Measurements from ENCODE around the gene IL1RAPL2.

DNA sequence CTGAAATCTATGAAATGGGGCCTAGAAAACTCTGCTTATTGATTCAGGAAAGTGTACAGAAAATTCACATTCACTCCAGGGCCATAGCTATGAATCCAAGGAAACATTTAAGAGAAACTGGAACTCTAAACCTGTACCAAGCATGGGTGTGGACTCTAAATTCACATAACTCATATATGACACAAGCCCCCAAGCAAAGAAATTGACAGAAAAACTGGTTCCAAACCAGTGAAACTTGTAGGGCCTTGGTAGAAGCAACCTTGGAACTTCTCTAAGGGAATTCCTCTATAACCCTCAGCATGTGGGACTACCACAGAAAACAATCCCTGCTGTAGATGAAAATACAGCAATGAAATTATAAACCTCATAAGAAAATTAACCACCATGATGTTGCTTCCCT is 1149.7 kb downstream of the IL1RAPL2 start:
- TF ChIP-seq, protein P1, sequence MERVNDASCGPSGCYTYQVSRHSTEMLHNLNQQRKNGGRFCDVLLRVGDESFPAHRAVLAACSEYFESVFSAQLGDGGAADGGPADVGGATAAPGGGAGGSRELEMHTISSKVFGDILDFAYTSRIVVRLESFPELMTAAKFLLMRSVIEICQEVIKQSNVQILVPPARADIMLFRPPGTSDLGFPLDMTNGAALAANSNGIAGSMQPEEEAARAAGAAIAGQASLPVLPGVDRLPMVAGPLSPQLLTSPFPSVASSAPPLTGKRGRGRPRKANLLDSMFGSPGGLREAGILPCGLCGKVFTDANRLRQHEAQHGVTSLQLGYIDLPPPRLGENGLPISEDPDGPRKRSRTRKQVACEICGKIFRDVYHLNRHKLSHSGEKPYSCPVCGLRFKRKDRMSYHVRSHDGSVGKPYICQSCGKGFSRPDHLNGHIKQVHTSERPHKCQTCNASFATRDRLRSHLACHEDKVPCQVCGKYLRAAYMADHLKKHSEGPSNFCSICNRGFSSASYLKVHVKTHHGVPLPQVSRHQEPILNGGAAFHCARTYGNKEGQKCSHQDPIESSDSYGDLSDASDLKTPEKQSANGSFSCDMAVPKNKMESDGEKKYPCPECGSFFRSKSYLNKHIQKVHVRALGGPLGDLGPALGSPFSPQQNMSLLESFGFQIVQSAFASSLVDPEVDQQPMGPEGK (CRISPR knock-in tag; IDR thresholded peaks at IDR 0.05; ENCODE audit: borderline replicate concordance): no peak
- TF ChIP-seq SNAI2 (CRISPR knock-in tag; IDR thresholded peaks at IDR 0.05) (no peak), ZNF70 (CRISPR knock-in tag; IDR thresholded peaks at IDR 0.05) (no peak), ZNF565 (CRISPR knock-in tag; conservative IDR thresholded peaks at IDR 0.05; ENCODE audit: low read depth) (no peak), TOX (CRISPR knock-in tag; IDR thresholded peaks at IDR 0.05; ENCODE audit: borderline replicate concordance) (no peak), PPARA (CRISPR knock-in tag; IDR thresholded peaks at IDR 0.05; ENCODE audit: borderline replicate concordance) (no peak), RARB (CRISPR knock-in tag; IDR thresholded peaks at IDR 0.05) (no peak), ARNTL (CRISPR knock-in tag; IDR thresholded peaks at IDR 0.05; ENCODE audit: borderline replicate concordance, low read depth) (no peak), ZNF8 (CRISPR knock-in tag; IDR thresholded peaks at IDR 0.05) (no peak)
- TF ChIP-seq, protein P2, sequence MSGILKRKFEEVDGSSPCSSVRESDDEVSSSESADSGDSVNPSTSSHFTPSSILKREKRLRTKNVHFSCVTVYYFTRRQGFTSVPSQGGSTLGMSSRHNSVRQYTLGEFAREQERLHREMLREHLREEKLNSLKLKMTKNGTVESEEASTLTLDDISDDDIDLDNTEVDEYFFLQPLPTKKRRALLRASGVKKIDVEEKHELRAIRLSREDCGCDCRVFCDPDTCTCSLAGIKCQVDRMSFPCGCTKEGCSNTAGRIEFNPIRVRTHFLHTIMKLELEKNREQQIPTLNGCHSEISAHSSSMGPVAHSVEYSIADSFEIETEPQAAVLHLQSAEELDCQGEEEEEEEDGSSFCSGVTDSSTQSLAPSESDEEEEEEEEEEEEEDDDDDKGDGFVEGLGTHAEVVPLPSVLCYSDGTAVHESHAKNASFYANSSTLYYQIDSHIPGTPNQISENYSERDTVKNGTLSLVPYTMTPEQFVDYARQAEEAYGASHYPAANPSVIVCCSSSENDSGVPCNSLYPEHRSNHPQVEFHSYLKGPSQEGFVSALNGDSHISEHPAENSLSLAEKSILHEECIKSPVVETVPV (CRISPR knock-in tag; IDR thresholded peaks at IDR 0.05): no peak
